Endothelial cell (in vitro differentiated cells): ENCODE data around the gene TMEM219. TPM values are rescaled to one million over a fixed set of nuclear protein-coding genes. Genes with fewer than 3 reads are reported as not detected.

ENCODE experiments used
- DNase-seq: peaks from one replicate; pipeline ENCODE4 v3.0.0; 2021; ENCODE audit warnings: low spot score
- H3K27ac Mint-ChIP-seq: one replicate; pipeline ENCODE4 v1.8.0; 2021; ENCODE audit warnings: mixed read lengths, inconsistent platforms; ENCODE audit not compliant: unreplicated experiment
- H3K27me3 Mint-ChIP-seq: one replicate; pipeline ENCODE4 v1.8.0; 2021; ENCODE audit warnings: mild to moderate bottlenecking, moderate library complexity, mixed read lengths, inconsistent platforms; ENCODE audit not compliant: unreplicated experiment
- H3K36me3 Mint-ChIP-seq: one replicate; pipeline ENCODE4 v1.8.0; 2021; ENCODE audit warnings: mild to moderate bottlenecking, low read depth, mixed read lengths, inconsistent platforms; ENCODE audit not compliant: unreplicated experiment
- H3K4me1 Mint-ChIP-seq: one replicate; pipeline ENCODE4 v1.8.0; 2021; ENCODE audit warnings: mild to moderate bottlenecking, mixed read lengths, inconsistent platforms; ENCODE audit not compliant: unreplicated experiment
- H3K4me3 Mint-ChIP-seq: one replicate; pipeline ENCODE4 v1.8.0; 2021; ENCODE audit warnings: mild to moderate bottlenecking, mixed read lengths, inconsistent platforms; ENCODE audit not compliant: unreplicated experiment
- H3K9me3 Mint-ChIP-seq: one replicate; pipeline ENCODE4 v1.8.0; 2021; ENCODE audit warnings: mixed read lengths, inconsistent platforms; ENCODE audit not compliant: unreplicated experiment
- CTCF ChIP-seq: fragments of 200-600 bp; sonication (generic); IDR thresholded peaks from one replicate; pipeline ENCODE4 v1.5.0; 2021; ENCODE audit warnings: antibody characterized with exemption; ENCODE audit not compliant: unreplicated experiment
- total RNA-seq: library from RNA; stranded (reverse); fragmentation: NEBNext Ultra II Directional; extraction: Animal tissue kit (Norgen Biotek cat#: 25700); gene quantifications from one replicate; pipeline ENCODE4 v1.2.1, GENCODE V29; 2021; ENCODE audit not compliant: unreplicated experiment

Gene TMEM219
- total RNA-seq, 1 donor from 2014 or later, result 217 TPM

DNA sequence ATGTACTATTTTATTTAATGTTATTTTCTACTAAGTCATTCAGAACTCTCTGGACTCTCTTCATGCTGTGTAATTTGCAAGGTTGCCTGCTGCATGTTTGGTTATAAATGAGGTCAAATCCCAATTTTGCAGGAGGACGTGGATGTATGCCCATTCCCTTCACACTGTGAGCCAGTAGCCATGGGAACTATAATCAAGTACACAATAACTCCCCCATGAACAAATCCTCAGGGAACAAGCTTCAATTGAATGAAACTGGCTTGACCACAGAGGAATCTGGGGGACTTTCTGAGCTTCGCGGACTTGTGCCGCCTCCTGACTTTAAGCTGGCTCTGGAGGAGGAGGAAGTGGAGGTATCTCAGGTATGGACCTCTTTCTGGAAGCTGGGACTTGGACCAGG, 21.2 kb upstream of the TMEM219 start:
- TF ChIP-seq CTCF, result no peak
- Mint-ChIP-seq H3K36me3 (no peaks in the 10 kb centered on the region), H3K4me1 (peaks cover 9% of the 10 kb centered on the region), H3K27ac (no peak overlapping the region), H3K9me3 (no peaks in the 10 kb centered on the region), H3K4me3 (no peak overlapping the region), H3K27me3 (peaks cover 8% of the 10 kb centered on the region)
- no peak for DNase-seq

GRCh38 chr16:29943846-29944799, 17.8 kb upstream of the TMEM219 start:
- Mint-ChIP-seq H3K27me3 (peaks cover 10% of the 10 kb centered on the region), H3K4me3 (peak overlapping the region; percentile 23), H3K9me3 (no peaks in the 10 kb centered on the region), H3K4me1 (peaks cover 9% of the 10 kb centered on the region), H3K36me3 (no peaks in the 10 kb centered on the region), H3K27ac (peak overlapping the region; percentile 94)
- TF ChIP-seq CTCF, result no peak
- no peak for DNase-seq

DNA sequence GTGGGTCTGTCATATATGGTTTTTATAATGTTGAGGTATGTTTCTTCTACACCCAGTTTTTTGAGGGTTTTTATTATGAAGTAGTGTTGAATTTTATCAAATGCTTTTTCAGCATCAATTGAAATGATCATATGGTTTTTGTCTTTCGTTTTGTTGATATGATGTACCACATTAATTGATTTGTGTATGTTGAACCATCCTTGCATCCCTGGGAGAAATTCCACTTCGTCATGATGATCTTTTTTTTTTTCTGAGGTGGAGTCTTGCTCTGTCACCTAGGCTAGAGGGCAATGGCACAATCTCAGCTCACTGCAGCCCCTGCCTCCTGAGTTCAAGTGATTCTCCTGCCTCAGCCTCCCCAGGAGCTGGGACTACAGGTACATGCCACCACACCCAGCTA, 14.0 kb upstream of the TMEM219 start:
- Mint-ChIP-seq H3K27me3 (peaks cover 2% of the 10 kb centered on the region), H3K9me3 (no peaks in the 10 kb centered on the region), H3K4me1 (peaks cover 6% of the 10 kb centered on the region), H3K27ac (no peak overlapping the region), H3K36me3 (no peaks in the 10 kb centered on the region), H3K4me3 (peak overlapping the region; percentile 49)
- DNase-seq, result no peak
- TF ChIP-seq CTCF, result no peak

DNA sequence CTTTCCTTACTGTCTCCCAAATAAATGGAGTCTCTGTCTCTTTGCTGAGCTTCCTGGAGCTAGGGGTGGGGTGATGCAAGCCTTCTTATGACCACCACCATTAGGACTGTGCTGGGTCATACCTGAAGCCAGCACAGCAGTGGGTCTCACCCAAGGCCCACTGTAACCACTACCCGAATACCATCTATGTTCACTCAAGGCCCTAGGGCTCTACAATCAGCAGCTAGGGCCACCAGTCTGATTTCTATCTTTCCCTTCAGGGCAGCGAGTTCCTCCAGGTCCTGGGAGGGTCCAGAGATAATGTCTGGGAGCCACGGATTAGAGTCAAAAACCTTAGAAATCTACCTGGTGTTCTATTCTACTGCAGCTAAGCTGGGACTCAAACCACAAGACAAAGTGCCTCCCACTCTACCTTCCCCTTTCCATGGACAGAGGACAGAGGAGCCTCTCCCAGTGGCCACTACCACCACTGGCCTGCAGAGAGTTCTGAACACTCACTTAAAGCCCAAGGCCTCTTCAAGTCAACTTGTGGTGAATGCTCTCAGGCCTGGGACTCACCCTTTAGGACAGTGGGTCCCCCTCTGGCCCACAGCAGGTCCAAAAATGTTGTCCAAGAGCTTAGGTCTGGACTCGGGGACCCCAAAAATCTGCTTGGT, 10.9 kb upstream of the TMEM219 start:
- H3K36me3 Mint-ChIP-seq, result no peaks in the 10 kb centered on the region
- no peak overlapping the region for H3K4me3 Mint-ChIP-seq
- H3K9me3 Mint-ChIP-seq, result no peaks in the 10 kb centered on the region
- H3K27me3 Mint-ChIP-seq, result peaks cover 1% of the 10 kb centered on the region
- no peaks in the 10 kb centered on the region for H3K4me1 Mint-ChIP-seq
- no peak overlapping the region for H3K27ac Mint-ChIP-seq
- no peak for DNase-seq
- TF ChIP-seq CTCF, result no peak
